Measurements from ENCODE around the gene HMGXB3.

Gene HMGXB3

GRCh38 chr5:150000256-150000989 lies at the start of gene HMGXB3, which contains the start of gene TIGD6:
Gene HMGXB3, plus strand, starts transcription at chr5:150000739. Its CDS starts 4,114 bp downstream, at chr5:150004853.
Gene TIGD6, minus strand, starts transcription at chr5:150000654. Its CDS starts 4,306 bp downstream, at chr5:149996348.
- in situ Hi-C loops (cut with MboI; ENCODE audit: low sequenced_read_pairs) = no loop called here

GRCh38 chr5:149951138-149951749 lies 49.3 kb upstream of the HMGXB3 start:
- in situ Hi-C loops (cut with MboI; ENCODE audit: low sequenced_read_pairs) = no loop called here

GRCh38 chr5:149953436-149954121 lies 47.0 kb upstream of the HMGXB3 start:
- in situ Hi-C loops (cut with MboI; ENCODE audit: low sequenced_read_pairs) = no loop called here

- in situ Hi-C loops (cut with MboI; ENCODE audit: low sequenced_read_pairs) = no loop called here
Observed at GRCh38 chr5:149954798-149955197, 45.7 kb upstream of the HMGXB3 start.

- in situ Hi-C loops (cut with MboI; ENCODE audit: low sequenced_read_pairs) = no loop called here
Observed at GRCh38 chr5:149956685-149957084, 43.9 kb upstream of the HMGXB3 start.

GRCh38 chr5:149957855-149958254 lies 42.7 kb upstream of the HMGXB3 start:
- in situ Hi-C loops (cut with MboI; ENCODE audit: low sequenced_read_pairs) = no loop called here

GRCh38 chr5:149959406-149960236 lies 40.9 kb upstream of the HMGXB3 start:
- in situ Hi-C loops (cut with MboI; ENCODE audit: low sequenced_read_pairs) = loop anchor here (10.0 kb wide), 1 partner anchor 105 kb away; no protein-coding TSS in a partner anchor

GRCh38 chr5:149960272-149961185 lies 40.0 kb upstream of the HMGXB3 start, which contains the start of gene SLC26A2:
Gene SLC26A2, plus strand, starts transcription at chr5:149960758. Its CDS starts 16,895 bp downstream, at chr5:149977653.
- in situ Hi-C loops (cut with MboI; ENCODE audit: low sequenced_read_pairs) = loop anchor here (10.0 kb wide), 1 partner anchor 106 kb away; no protein-coding TSS in a partner anchor

- in situ Hi-C loops (cut with MboI; ENCODE audit: low sequenced_read_pairs) = loop anchor here (10.0 kb wide), 1 partner anchor 106 kb away; no protein-coding TSS in a partner anchor
Observed at GRCh38 chr5:149961186-149961685, 39.3 kb upstream of the HMGXB3 start.

GRCh38 chr5:149961957-149962409 lies 38.6 kb upstream of the HMGXB3 start:
- in situ Hi-C loops (cut with MboI; ENCODE audit: low sequenced_read_pairs) = loop anchor here (10.0 kb wide), 1 partner anchor 107 kb away; no protein-coding TSS in a partner anchor

- in situ Hi-C loops (cut with MboI; ENCODE audit: low sequenced_read_pairs) = loop anchor here (10.0 kb wide), 1 partner anchor 108 kb away; no protein-coding TSS in a partner anchor
Observed at GRCh38 chr5:149962601-149963300, 37.8 kb upstream of the HMGXB3 start.

GRCh38 chr5:149963729-149964128 lies 36.8 kb upstream of the HMGXB3 start:
- in situ Hi-C loops (cut with MboI; ENCODE audit: low sequenced_read_pairs) = loop anchor here (10.0 kb wide), 1 partner anchor 109 kb away; no protein-coding TSS in a partner anchor

GRCh38 chr5:149966946-149967345 lies 33.6 kb upstream of the HMGXB3 start:
- in situ Hi-C loops (cut with MboI; ENCODE audit: low sequenced_read_pairs) = loop anchor here (10.0 kb wide), 1 partner anchor 112 kb away; no protein-coding TSS in a partner anchor

- in situ Hi-C loops (cut with MboI; ENCODE audit: low sequenced_read_pairs) = loop anchor here (10.0 kb wide), 1 partner anchor 115 kb away; no protein-coding TSS in a partner anchor
Observed at GRCh38 chr5:149969181-149969930, 31.2 kb upstream of the HMGXB3 start.

GRCh38 chr5:149975409-149975808 lies 25.1 kb upstream of the HMGXB3 start:
- in situ Hi-C loops (cut with MboI; ENCODE audit: low sequenced_read_pairs) = no loop called here

GRCh38 chr5:149979896-149980295 lies 20.6 kb upstream of the HMGXB3 start:
- in situ Hi-C loops (cut with MboI; ENCODE audit: low sequenced_read_pairs) = no loop called here

GRCh38 chr5:149981206-149981605 lies 19.3 kb upstream of the HMGXB3 start:
- in situ Hi-C loops (cut with MboI; ENCODE audit: low sequenced_read_pairs) = no loop called here
